Activated CD4-positive, alpha-beta T cell treated with anti-CD3 and anti-CD28 coated beads for 4 hours (primary cell): ENCODE data around the gene SLC22A4.

Source experiments
- DNase-seq, 2 donors: peaks; one replicate each; pipeline ENCODE4 v3.0.0-alpha.2; 2020

SLC22A4 gene

DNA sequence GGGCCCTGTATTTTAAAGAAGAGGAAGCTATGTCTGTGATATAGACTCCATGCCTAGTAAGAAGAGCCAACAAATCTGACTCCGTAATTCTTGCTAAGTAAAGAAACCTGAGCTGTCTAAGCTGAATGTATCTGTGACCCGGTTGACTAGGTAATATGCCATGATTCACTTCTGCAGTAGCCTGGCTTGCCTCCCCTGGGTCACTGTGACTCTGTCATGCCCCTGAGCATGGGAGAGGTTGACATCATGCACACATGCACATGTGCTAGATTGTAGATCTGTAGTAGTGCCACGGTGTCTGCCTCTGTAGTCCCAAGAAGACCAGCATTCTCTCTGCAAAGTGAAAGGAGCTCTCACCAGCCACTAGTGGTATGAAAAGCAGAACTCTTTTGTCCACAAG is 84.4 kb downstream of the SLC22A4 start:
- DNase-seq, result no peak

DNA sequence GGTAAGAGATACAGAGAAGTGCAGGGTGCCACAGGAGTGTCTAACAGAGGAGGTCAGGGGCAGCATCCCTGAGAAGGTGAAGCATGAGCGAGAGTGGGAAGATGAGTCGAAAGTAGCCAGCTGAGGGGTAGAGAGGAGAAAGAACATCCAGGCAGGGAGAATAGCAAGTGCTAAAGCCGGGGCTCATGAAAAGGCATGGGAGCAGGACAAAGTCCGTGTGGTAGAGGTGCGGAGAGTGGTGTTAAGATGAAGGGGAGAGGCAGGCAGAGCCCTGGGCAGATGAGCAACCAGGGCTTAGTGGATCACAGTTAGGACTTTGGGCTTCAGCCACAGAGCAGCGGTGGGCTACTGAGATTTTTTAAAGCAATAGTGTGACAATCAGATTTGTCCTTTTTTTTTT is 85.9 kb downstream of the SLC22A4 start:
- DNase-seq, result no peak

DNA sequence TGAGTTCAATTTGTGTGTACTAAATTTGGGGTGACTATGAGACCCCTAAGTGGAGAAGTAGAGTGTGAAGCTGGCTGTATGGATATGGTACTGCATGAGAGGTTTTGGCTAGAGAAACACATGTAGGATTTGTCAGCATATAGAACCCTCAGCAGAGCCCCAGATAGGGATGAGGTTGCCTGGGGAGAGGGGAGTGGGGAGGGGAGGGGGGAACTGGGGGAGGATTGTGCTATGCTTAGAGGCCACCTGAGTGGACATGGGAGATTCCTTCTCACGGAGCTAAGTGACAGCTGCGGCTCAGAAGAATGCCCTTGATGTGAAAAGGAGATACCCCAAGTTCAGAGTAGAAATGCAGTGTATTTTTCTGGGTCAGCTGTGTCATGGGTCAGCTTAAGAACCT is 86.5 kb downstream of the SLC22A4 start:
- no peak for DNase-seq

DNA sequence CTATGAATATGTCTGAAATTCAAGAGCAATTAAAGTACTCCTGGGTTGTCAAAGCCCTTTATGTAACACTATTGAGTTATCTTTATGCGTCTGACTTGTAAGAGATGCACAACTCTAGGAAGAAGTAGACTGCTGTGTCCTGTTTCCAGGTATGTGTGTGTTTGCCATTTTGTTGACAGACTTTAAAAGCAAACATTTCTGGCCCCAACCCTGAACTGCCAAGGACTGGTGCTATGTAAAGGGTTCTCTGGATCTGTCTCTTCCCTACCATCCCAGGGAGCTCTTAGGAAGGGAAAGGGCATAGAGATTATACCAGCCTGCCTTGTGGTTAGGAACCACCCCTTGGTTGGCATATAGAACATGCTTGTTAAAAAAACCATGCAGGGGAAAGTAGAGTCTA is 87.4 kb downstream of the SLC22A4 start:
- DNase-seq, result no peak

DNA sequence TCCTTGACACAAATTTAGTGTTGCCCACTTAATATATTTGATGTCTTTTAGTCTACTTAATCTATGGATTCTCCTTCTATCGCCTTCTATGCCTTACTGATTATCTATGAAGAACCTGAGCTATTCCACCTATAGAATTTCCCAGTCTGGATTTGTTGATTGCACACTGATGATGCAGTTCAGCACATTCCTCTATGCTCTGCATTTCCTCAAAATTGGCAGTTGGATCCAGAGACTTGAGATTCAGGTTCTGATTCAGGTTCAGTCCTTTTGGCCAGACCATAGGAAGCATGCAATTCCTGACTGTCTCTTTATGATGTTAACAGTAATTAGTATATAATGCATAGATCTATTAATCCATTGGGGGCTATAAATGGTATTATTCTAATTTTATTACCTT is 89.1 kb downstream of the SLC22A4 start:
- DNase-seq, result no peak

DNA sequence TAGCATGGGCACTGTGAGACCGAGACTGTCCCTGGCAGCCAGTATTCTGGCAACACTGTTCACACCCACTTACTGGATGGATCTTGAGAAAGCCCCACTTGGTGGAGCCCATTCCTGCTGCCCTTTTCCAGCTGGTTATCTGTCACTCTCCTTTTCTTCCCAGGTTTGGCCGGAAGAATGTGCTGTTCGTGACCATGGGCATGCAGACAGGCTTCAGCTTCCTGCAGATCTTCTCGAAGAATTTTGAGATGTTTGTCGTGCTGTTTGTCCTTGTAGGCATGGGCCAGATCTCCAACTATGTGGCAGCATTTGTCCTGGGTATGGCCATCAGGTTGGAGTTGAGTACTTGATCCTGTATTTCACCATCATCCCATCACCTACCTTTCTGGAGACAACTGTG is 89.8 kb downstream of the SLC22A4 start:
- no peak for DNase-seq

DNA sequence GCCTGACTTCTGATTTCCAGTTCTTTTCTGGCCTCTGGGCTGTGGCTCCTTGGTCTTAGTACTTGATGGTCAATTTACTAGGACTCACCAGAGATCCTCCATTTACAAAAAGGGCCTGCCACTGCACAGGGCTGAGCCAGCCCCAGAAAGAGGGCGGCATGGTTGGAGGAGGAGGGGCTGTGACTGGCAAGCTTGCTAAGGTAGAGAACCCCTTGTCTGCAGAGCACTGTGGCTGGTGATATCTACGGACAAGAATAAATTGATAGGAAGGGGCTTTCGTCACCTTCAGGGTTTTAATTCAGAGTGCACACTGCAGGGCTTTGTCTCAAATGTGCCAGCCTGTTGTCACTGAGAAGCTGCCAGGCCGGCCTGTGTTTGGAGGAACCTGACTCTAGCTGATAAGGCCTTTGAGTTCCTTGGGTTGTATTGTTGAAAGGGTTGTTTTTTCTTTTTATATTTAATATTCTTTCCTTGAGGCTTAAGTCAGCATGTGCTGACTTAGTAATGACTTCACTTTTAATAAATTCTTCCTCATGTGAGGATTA is 90.4 kb downstream of the SLC22A4 start:
- DNase-seq, result no peak

DNA sequence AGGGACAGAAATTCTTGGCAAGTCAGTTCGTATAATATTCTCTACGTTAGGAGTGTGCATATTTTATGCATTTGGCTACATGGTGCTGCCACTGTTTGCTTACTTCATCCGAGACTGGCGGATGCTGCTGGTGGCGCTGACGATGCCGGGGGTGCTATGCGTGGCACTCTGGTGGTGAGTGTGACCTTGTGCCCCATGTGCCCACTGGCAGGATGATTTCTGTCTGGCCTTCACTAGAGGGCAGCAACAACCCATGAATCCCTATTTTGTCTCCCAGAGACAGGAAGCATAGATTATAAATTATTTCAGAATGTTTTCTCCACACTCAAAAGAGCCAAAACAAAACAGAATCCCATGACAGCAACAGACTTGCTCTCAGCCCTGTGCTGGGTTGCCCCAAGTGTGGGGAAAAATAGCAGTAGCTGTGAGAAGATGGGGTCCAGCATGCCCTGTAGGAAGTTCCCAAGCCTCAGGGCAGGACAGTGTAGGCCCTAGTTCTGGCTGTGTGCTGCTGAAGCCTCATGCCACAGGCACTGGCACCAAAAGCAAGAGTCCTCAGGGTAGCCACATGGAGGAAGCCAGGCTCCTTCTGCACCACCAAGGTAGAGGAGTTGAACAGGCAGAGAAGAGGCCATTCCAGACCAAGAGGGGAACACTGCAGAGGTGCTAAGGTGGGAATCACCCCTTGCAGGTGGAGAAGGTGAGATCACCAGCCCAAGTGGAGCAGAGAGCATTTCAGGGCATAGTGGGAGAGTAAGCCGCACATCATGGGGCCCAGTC is 91.3 kb downstream of the SLC22A4 start:
- DNase-seq, result peak; percentile 58 to 66

DNA sequence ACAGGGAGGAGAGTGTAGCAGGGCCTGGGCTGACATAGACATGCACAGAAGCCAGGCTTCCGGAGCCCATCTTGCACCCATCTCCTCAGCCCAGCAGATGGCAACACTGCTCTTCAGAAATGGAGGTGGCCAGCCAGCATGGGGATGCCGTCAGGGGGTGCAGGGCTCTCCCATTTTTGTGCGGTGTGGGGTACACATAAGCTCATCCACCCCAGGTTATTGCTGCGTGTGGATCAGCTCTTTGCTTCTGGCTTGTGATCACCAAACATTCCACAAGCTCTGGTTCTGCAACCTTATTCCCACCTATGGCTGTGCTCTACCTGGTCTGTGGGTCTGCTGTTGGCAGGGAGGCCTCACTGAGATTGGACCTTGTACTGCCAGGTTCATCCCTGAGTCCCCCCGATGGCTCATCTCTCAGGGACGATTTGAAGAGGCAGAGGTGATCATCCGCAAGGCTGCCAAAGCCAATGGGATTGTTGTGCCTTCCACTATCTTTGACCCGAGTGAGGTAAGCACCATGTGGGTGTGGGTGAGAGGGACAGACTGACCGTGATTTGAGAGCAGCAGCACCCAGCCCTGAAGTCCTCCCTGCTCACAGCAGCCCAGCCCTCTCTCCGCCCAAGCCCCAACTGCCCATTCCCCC is 92.6 kb downstream of the SLC22A4 start:
- DNase-seq, result peak; percentile 75 to 77

DNA sequence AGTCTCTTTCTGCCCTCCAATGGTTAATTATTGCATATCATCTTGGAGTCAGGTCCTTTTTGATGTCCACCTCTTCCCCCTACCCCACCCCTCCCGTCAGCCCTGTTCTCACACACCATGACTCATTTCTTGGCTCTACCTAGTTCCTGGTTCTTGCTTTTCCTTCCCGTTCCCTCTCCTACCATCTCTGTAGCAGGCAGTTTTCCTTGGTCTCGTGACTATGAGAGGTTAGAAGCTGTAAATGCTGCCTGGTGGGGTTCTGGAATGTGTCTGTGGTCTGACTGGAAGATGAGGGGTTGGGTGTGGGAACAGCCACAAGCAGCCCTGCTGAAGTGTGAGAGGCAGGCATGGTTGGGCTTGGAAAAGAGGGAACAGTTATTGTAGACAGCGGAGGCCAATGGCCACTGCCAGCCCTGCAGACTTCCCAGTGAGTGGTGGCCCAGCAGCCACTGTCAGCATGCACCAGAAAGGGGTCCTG is 93.5 kb downstream of the SLC22A4 start:
- no peak for DNase-seq

DNA sequence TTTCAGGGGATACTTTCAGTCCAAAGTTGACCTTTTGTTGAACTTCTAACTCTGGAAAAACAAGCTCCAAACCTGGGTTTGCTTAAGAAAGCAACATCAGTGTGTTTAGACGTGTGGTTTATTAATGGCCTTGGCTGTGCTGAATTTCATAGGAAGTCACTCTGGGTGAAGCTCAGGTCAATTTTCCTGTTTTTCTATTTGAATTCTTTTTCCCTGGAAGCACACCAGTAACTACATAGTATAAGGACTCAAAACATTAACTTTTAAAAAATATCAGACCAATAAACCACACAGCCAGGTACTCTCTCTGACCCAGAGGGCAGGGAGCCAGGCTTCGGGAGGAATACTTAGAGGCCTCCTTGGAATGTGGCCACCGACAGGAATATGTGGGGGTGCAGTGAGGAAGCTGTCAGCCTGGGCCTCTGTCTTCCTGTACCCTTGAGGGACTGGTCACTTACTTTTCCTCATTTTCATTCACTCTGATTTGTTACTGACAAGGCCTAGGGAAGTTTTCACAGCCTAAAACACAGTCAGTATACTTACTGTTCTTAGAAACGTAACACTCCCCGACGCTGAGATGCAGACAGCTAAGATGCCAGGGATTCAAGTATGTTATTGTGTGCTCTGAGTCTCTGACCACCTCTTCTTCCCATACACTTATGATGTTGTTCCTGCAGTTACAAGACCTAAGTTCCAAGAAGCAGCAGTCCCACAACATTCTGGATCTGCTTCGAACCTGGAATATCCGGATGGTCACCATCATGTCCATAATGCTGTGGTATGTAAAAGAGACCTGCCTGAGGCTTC is 94.3 kb downstream of the SLC22A4 start:
- no peak for DNase-seq

DNA sequence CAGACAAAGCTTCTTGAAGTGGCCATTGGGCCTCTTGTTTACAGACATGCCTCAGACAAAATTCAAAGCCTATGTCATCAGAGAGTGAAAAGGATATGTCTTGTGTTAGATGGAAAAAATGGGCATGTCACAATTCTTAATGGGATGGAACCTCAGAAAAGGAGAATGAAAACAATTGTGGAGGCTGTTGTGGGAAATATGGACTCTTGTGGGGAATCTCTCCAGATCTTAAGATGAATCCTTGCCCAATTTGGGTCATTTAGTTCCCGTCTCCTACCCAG is 94.8 kb downstream of the SLC22A4 start:
- DNase-seq, result no peak

DNA sequence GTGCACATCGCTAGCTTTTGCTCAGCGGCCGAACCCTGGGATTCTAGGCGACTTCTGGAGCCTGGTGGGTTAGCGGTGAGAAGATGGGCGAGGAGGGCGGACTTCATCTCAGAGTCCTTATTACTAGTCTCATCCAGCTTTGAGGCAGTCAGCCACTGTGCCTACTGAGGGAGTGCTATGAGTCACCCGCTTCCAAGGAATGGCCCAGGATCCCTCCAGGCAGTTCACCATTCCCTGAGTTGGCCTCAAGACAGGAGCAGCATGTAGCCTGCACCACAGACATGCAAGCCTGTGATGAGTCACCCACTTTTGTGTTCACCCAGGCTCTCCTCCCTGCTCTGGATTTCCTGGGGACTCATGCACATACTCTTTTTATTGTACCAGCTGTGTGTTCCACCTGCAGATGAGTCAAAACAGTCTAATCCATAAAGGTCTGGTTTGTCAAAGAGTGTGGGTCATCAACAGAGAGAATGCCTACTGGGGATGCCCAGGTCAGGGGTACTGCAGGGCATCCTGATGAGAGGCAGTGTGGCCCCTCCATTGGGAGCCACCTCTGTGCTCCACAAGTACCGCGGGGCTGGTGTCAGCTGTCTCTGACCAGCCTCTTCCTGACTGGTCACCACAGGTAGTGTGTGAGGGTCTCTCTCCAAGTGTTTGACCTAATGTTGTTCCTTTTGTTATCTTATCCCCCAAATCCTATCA is 95.5 kb downstream of the SLC22A4 start:
- peak; percentile 33 to 43 for DNase-seq

DNA sequence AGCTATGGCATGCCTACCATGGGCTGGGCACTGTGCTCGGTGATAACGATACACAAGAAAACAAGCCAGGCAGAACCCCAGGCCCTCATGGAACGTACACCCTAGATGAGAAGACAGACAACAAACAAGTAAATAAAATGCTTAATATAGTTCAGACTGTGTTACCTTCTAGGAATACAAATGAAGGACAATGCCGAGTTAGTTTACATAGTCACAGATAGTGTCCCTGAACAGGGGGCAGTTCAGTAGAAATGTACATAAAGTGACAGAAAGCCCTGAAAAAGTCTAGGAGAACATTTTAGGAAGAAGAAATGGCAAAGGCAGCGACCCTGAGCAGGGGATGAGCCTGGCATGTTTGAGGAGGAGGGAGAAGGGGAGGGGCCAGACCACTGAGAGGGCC is 97.1 kb downstream of the SLC22A4 start:
- DNase-seq, result no peak

DNA sequence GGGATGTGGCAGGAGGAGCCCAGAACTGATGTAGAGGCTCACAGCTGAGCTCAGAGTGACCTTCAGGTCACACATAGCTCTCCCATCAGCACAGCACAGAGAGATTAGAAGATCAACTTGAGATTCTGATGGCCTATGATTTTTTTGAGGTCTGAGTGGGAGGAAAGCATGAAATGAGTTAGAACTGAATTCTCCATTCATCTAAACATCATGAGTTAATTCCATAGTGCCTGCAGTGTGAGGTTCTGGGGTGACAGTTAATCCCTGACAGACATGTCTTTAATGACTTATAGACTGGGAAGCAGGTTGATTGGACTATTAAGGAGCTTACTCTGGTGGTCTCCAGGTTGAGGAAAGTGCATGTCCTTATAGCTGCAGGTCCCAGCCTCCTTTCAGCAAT is 97.7 kb downstream of the SLC22A4 start:
- DNase-seq, result no peak

DNA sequence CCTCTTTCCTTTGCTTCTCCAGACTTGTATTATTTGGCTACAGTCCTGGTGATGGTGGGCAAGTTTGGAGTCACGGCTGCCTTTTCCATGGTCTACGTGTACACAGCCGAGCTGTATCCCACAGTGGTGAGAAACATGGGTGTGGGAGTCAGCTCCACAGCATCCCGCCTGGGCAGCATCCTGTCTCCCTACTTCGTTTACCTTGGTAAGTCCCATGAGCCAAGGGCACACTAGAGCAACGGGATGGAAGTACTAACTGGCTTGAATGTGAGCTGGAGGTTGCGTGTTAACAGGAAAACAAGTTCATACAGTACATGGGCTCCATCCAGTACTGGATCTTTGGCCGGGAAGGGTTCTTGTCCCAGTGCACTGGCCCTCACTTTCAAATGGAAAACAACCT is 98.2 kb downstream of the SLC22A4 start:
- no peak for DNase-seq

DNA sequence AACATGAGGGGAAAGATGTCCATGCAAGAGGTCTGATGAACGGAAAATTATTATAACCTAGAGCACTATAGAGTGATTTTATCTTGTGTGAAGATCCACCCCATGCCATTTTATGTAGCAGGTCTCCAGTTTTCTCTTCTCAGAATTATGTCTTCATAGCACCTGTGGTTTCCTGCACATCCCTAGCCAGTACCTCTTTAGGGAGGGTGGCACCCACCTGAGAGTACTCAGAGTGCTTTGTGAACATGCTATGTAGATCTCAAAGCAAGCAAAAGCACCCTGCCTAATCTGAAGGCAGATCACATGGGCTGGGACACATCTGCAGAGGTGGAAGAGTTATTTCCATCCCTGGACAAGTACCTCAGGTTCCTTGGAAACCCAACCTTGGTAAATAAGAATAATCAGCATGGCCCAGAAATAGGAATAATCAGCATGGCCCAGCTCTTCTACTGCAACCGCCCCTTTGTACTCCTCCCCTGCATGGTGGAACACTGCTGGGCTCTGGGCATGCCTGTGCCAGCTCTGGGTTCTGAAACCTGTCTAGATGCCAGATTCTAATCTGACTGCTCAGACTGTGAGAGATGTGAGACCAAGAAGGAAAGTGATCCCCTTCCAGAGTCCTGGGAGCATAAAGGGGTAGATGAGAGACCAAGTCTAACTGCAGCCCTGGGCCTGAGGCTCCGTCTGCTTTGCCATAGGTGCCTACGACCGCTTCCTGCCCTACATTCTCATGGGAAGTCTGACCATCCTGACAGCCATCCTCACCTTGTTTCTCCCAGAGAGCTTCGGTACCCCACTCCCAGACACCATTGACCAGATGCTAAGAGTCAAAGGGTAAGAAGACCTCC is 99.0 kb downstream of the SLC22A4 start:
- DNase-seq, result no peak
